SK-N-SH treated with all-trans-retinoic acid at 6 μM for 48 hours (cell line): ENCODE data around the gene CLNK.

ENCODE experiments used
- ATAC-seq: fragments of 200-7000 bp; cut with Tn5 transposase; 3 replicates; pipeline ENCODE4 v1.9.1; 2020; ENCODE audit warnings: mild to moderate bottlenecking, moderate library complexity
- ARNTL ChIP-seq: fragments of 450-650 bp; formaldehyde crosslinking; IDR thresholded peaks from 2 replicates; pipeline ENCODE4 v1.5.0; 2020; ENCODE audit warnings: low read depth, mild to moderate bottlenecking, moderate library complexity, borderline replicate concordance
- CREB5 ChIP-seq: fragments of 250-450 bp; sonication (Bioruptor Pico); IDR thresholded peaks from 2 replicates; pipeline ENCODE4 v1.5.1; 2020; ENCODE audit warnings: low read depth, mild to moderate bottlenecking, moderate library complexity
- CSDC2 ChIP-seq: fragments of 250-450 bp; sonication (Bioruptor Pico); IDR thresholded peaks from 2 replicates; pipeline ENCODE4 v1.5.0; 2020; ENCODE audit warnings: mild to moderate bottlenecking, moderate library complexity
- CSRNP3 ChIP-seq: fragments of 250-450 bp; sonication (Bioruptor Pico); IDR thresholded peaks from 2 replicates; pipeline ENCODE4 v1.5.1; 2021; ENCODE audit warnings: mild to moderate bottlenecking, moderate library complexity
- PATZ1 ChIP-seq: fragments of 250-450 bp; sonication (Bioruptor Pico); IDR thresholded peaks from 2 replicates; pipeline ENCODE4 v1.8.0; 2020; ENCODE audit warnings: mild to moderate bottlenecking, moderate library complexity, borderline replicate concordance
- PPARA ChIP-seq: fragments of 250-450 bp; sonication (Bioruptor Pico); IDR thresholded peaks from 2 replicates; pipeline ENCODE4 v1.5.0; 2020; ENCODE audit warnings: mild to moderate bottlenecking, borderline replicate concordance
- RARB ChIP-seq: fragments of 250-450 bp; sonication (Bioruptor Pico); IDR thresholded peaks from 2 replicates; pipeline ENCODE4 v1.8.0; 2021; ENCODE audit warnings: mild to moderate bottlenecking, moderate library complexity
- TCF4 ChIP-seq: fragments of 250-450 bp; sonication (Bioruptor Pico); IDR thresholded peaks from 2 replicates; pipeline ENCODE4 v1.8.0; 2021; ENCODE audit warnings: mild to moderate bottlenecking, moderate library complexity, borderline replicate concordance
- TSHZ2 ChIP-seq: fragments of 250-450 bp; sonication (Bioruptor Pico); IDR thresholded peaks from 2 replicates; pipeline ENCODE4 v1.5.0; 2020; ENCODE audit warnings: mild to moderate bottlenecking, moderate library complexity
- ZNF565 ChIP-seq: fragments of 450-650 bp; formaldehyde crosslinking; conservative IDR thresholded peaks from 2 replicates; pipeline ENCODE4 v1.5.0; 2020; ENCODE audit warnings: low read depth, mild to moderate bottlenecking, moderate library complexity

CLNK gene

GRCh38 chr4:10438924-10439323, 245.6 kb downstream of the CLNK start:
- ATAC-seq: no peak

GRCh38 chr4:10437735-10438134, 246.8 kb downstream of the CLNK start:
- no peak for TF ChIP-seq ARNTL
- TF ChIP-seq CSDC2: no peak
- TF ChIP-seq ZNF565: no peak
- no peak for TF ChIP-seq PATZ1 (CRISPR knock-in tag)
- no peak for TF ChIP-seq CSRNP3 (CRISPR knock-in tag)
- TF ChIP-seq CREB5 (CRISPR knock-in tag): no peak
- no peak for TF ChIP-seq RARB
- TF ChIP-seq TCF4 (CRISPR knock-in tag): no peak
- TF ChIP-seq, all 23 proteins: peak for 0
- ATAC-seq: no peak

More at GRCh38 chr4:10438924-10439323, 245.6 kb downstream of the CLNK start:
- TF ChIP-seq PATZ1 (CRISPR knock-in tag) (no peak), TSHZ2 (CRISPR knock-in tag) (no peak), PPARA (CRISPR knock-in tag) (no peak)
